Endothelial cell of umbilical vein (primary cell): ENCODE measurements around the gene SLC9A1. TPM values are rescaled to one million over a fixed set of nuclear protein-coding genes. Genes with fewer than 3 reads are reported as not detected.

Source experiments
- BruUV-seq: library from RNA; stranded (reverse); fragments of 400-500 nt; replicated peaks from 2 replicates; lab custom pipeline; 2021; lab: Mats Ljungman, UMichigan
- CTCF ChIA-PET: fragments of 300-600, 350-600 bp; sonication (Branson Sonifier 250); formaldehyde crosslinking; loops from one replicate; lab custom pipeline; 2021; ENCODE audit warnings: antibody characterized with exemption, inconsistent platforms; lab: Charles Lee
- POLR2A ChIA-PET: fragments of 300-600, 350-600 bp; sonication (Branson Sonifier 250); formaldehyde crosslinking; loops from one replicate; lab custom pipeline; 2021; ENCODE audit warnings: antibody characterized with exemption, inconsistent platforms; lab: Charles Lee
- DNase-seq: peaks from one replicate; pipeline ENCODE4 v3.0.0-alpha.2; 2011; ENCODE audit warnings: low read depth, low spot score
- FAIRE-seq: peaks from 2 replicates; lab custom pipeline; 2011; peaks lifted over from hg19 to GRCh38; lab: Jason Lieb, UNC
- H2AFZ ChIP-seq: 2 replicates; pipeline ENCODE4 v1.6.0; 2012; ENCODE audit warnings: low read depth, low read length, control low read depth, inconsistent platforms
- H3K27ac ChIP-seq: 2 replicates; pipeline ENCODE4 v1.5.1; 2011; ENCODE audit warnings: low read depth, mild to moderate bottlenecking, control low read depth, low read length, moderate library complexity; ENCODE audit not compliant: insufficient read depth
- H3K27me3 ChIP-seq, 2 experiments: 2 replicates each; pipeline versions ENCODE4 v1.6.0 to v1.6.1; 2011; ENCODE audit warnings: low read length in 2 of 2, mixed read lengths in 1 of 2; ENCODE audit not compliant: control insufficient read depth in 2 of 2, insufficient read depth in 2 of 2
- H3K36me3 ChIP-seq, 2 experiments: 2 replicates in 1 of 2; 3 replicates in 1 of 2; pipeline ENCODE4 v1.5.1; 2011; ENCODE audit warnings: low read length in 2 of 2, mild to moderate bottlenecking in 1 of 2, moderate library complexity in 1 of 2; ENCODE audit not compliant: control insufficient read depth in 2 of 2, insufficient read depth in 2 of 2; ENCODE audit errors: extremely low read depth in 1 of 2
- H3K4me1 ChIP-seq: 3 replicates; pipeline ENCODE4 v1.5.1; 2011; ENCODE audit warnings: mild to moderate bottlenecking, low read length; ENCODE audit not compliant: control insufficient read depth, insufficient read depth; ENCODE audit errors: extremely low read depth
- H3K4me2 ChIP-seq: 2 replicates; pipeline ENCODE4 v1.6.1; 2011; ENCODE audit warnings: low read length, control low read depth, mixed read lengths; ENCODE audit not compliant: insufficient read depth
- H3K4me3 ChIP-seq, 3 experiments: fragments of 200-600 bp in 1 of 3; sonication (generic), shearing (Covaris generic) in 1 of 3; replicated peaks in 1 of 3; 2 replicates each; pipeline ENCODE4 v1.5.1; 2011 to 2016; ENCODE audit warnings: control low read depth in 3 of 3, low read length in 3 of 3, mild to moderate bottlenecking in 2 of 3, inconsistent platforms in 1 of 3, low read depth in 1 of 3, moderate library complexity in 1 of 3; ENCODE audit not compliant: insufficient read depth in 1 of 3
- H3K79me2 ChIP-seq: 2 replicates; pipeline ENCODE4 v1.6.0; 2012; ENCODE audit warnings: low read length, inconsistent platforms; ENCODE audit not compliant: control insufficient read depth, insufficient read depth
- H3K9ac ChIP-seq: replicated peaks from 2 replicates; pipeline ENCODE3; 2011; ENCODE audit warnings: low read length, control low read depth; ENCODE audit not compliant: insufficient read depth; ENCODE audit errors: extremely low read depth
- H3K9me1 ChIP-seq: replicated peaks from 3 replicates; pipeline ENCODE4 v1.6.0; 2011; ENCODE audit warnings: mild to moderate bottlenecking, low read length; ENCODE audit not compliant: control insufficient read depth, insufficient read depth; ENCODE audit errors: extremely low read depth
- H3K9me3 ChIP-seq: replicated peaks from 2 replicates; pipeline ENCODE4 v1.5.1; 2012; ENCODE audit warnings: low read length, inconsistent platforms; ENCODE audit not compliant: control insufficient read depth, insufficient read depth
- H4K20me1 ChIP-seq: replicated peaks from 2 replicates; pipeline ENCODE3; 2011; ENCODE audit warnings: mild to moderate bottlenecking, low read length; ENCODE audit not compliant: control insufficient read depth, insufficient read depth; ENCODE audit errors: extremely low read depth
- GATA2 ChIP-seq: IDR thresholded peaks from 2 replicates; pipeline ENCODE4 v1.7.0; 2011; ENCODE audit warnings: low read depth, mild to moderate bottlenecking, moderate library complexity, mixed read lengths, low read length; ENCODE audit not compliant: insufficient read length, insufficient read depth
- MYC ChIP-seq: IDR thresholded peaks from one replicate; pipeline ENCODE4 v1.6.1; 2011; ENCODE audit warnings: mild to moderate bottlenecking, low read depth, low read length
- dilution Hi-C: fragments of 300-500 bp; cut with MboI; formaldehyde crosslinking; loops from one replicate; pipeline ENCODE4 v1.15.0; 2019; ENCODE audit warnings: low sequenced_read_pairs; ENCODE audit not compliant: extremely low pct_ligation_motif_present
- intact Hi-C: fragments of 100-400 bp; cut with micrococcal nuclease; formaldehyde crosslinking; loops from one replicate; pipeline ENCODE4 v1.10.0; 2022
- polyA plus RNA-seq, 4 experiments: library from polyadenylated mRNA; depleted of rRNA in 3 of 4; stranded (reverse) in 3 of 4; unstranded in 1 of 4; fragments of >200 nt; gene quantifications; 2 replicates each; pipeline versions ENCODE4 v1.2.1 to v1.2.3, GENCODE V29; 2011 to 2012; ENCODE audit warnings: missing spikeins in 1 of 4
- total RNA-seq: library from RNA; stranded (reverse); gene quantifications from 2 replicates; pipeline ENCODE4 v1.2.3, GENCODE V29; 2021
- TF ChIP-seq, protein P1 (sequence below): IDR thresholded peaks from 2 replicates; pipeline ENCODE4 v1.6.1; 2011; ENCODE audit not compliant: insufficient read depth, insufficient read length
- TF ChIP-seq, protein P2 (sequence below), 2 donors: IDR thresholded peaks; 1 replicate in 1 of 2; 2 replicates in 1 of 2; pipeline ENCODE4 v1.5.1; 2011; ENCODE audit warnings: low read length in 2 of 2, mild to moderate bottlenecking in 2 of 2, moderate library complexity in 2 of 2, control low read depth in 1 of 2, inconsistent platforms in 1 of 2, low read depth in 1 of 2; ENCODE audit not compliant: insufficient read depth in 1 of 2; ENCODE audit errors: extremely low read depth in 1 of 2

Gene SLC9A1
- total and polyA plus RNA-seq, 2 donors (not counting 3 experiments of a cell fraction or from before 2014, with no cell fraction given) = 22.8 to 59.2 TPM

DNA sequence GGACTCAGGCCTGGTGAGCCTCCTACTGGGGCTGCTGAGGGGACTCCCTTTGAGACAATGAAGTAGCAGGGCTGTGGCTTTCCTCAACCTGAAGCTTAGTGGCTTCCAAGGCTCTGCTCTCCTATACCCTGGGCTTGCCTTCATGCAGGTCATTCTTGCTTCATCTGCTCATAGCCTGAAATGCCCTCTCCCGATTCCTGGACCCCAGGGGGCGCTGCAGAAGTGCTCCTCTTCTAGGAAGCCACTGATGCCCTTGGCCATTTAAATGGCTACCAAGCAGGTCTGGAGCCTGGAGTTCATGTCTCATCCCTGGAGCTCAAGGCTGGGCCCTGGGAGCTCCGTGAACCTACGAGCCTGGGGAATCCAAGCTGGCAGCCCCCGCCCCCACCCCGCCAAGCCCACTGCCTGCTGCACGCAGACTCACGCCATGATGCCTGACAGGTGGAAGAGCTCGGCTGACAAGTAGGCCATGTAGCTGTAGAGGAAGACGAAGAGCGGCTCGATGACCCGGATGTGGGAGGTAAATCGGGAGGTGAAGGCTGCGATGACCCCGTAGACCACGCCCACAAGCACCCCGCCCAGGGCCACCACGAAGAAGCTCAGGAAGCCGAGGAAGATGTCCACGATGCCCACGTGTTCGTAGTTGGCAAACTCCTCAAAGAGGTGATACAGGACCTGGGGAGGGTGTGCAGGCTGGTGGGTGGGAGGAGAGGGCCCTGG, 45.7 kb downstream of the SLC9A1 start:
- Histone ChIP-seq H3K4me1 (peaks cover 27% of the 10 kb centered on the region), H3K9ac (no peak overlapping the region), H3K27me3 (no peaks in the 10 kb centered on the region), H3K36me3 (peaks cover 0 to 4% of the 10 kb centered on the region in 2 experiments), H2AFZ (no peak overlapping the region), H3K27ac (no peak overlapping the region), H4K20me1 (no peaks in the 10 kb centered on the region), H3K79me2 (peaks cover 7% of the 10 kb centered on the region), H3K9me1 (no peaks in the 10 kb centered on the region), H3K9me3 (no peaks in the 10 kb centered on the region), H3K4me3 (no peak overlapping the region), H3K4me2 (no peak overlapping the region)
- dilution Hi-C loops (no loop called here), intact Hi-C loops (no loop called here)
- ChIA-PET POLR2A (no interaction called here), CTCF (interaction anchor here (0.8 to 3.5 kb wide), 5 partner anchors 45 to 175 kb away, joined by 3 to 22 read pairs (median 5); partner anchors contain the start of gene SLC9A1)
- DNase-seq (no peak), FAIRE-seq (no peak)
- BruUV-seq = no TSS peak
- TF ChIP-seq, protein P1, sequence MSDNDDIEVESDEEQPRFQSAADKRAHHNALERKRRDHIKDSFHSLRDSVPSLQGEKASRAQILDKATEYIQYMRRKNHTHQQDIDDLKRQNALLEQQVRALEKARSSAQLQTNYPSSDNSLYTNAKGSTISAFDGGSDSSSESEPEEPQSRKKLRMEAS = no peak
- TF ChIP-seq GATA2 (no peak), MYC (no peak)
- TF ChIP-seq, protein P2, sequence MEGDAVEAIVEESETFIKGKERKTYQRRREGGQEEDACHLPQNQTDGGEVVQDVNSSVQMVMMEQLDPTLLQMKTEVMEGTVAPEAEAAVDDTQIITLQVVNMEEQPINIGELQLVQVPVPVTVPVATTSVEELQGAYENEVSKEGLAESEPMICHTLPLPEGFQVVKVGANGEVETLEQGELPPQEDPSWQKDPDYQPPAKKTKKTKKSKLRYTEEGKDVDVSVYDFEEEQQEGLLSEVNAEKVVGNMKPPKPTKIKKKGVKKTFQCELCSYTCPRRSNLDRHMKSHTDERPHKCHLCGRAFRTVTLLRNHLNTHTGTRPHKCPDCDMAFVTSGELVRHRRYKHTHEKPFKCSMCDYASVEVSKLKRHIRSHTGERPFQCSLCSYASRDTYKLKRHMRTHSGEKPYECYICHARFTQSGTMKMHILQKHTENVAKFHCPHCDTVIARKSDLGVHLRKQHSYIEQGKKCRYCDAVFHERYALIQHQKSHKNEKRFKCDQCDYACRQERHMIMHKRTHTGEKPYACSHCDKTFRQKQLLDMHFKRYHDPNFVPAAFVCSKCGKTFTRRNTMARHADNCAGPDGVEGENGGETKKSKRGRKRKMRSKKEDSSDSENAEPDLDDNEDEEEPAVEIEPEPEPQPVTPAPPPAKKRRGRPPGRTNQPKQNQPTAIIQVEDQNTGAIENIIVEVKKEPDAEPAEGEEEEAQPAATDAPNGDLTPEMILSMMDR (IDR thresholded peaks at IDR 0.05; ENCODE audit: extremely low read depth in 1 of 2, insufficient read depth in 1 of 2, low read depth in 1 of 2, low read length in 2 of 2) = peak; percentile 24 to 26
